NCI-H2081 treated with DMSO at 0.1 percent for 48 hours (cell line): ENCODE measurements around the gene NCL.

Source experiments
- DNase-seq: peaks from one replicate; lab custom pipeline; 2025; lab: John Stamatoyannopoulos, UW

The NCL gene, protein sequence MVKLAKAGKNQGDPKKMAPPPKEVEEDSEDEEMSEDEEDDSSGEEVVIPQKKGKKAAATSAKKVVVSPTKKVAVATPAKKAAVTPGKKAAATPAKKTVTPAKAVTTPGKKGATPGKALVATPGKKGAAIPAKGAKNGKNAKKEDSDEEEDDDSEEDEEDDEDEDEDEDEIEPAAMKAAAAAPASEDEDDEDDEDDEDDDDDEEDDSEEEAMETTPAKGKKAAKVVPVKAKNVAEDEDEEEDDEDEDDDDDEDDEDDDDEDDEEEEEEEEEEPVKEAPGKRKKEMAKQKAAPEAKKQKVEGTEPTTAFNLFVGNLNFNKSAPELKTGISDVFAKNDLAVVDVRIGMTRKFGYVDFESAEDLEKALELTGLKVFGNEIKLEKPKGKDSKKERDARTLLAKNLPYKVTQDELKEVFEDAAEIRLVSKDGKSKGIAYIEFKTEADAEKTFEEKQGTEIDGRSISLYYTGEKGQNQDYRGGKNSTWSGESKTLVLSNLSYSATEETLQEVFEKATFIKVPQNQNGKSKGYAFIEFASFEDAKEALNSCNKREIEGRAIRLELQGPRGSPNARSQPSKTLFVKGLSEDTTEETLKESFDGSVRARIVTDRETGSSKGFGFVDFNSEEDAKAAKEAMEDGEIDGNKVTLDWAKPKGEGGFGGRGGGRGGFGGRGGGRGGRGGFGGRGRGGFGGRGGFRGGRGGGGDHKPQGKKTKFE

DNA sequence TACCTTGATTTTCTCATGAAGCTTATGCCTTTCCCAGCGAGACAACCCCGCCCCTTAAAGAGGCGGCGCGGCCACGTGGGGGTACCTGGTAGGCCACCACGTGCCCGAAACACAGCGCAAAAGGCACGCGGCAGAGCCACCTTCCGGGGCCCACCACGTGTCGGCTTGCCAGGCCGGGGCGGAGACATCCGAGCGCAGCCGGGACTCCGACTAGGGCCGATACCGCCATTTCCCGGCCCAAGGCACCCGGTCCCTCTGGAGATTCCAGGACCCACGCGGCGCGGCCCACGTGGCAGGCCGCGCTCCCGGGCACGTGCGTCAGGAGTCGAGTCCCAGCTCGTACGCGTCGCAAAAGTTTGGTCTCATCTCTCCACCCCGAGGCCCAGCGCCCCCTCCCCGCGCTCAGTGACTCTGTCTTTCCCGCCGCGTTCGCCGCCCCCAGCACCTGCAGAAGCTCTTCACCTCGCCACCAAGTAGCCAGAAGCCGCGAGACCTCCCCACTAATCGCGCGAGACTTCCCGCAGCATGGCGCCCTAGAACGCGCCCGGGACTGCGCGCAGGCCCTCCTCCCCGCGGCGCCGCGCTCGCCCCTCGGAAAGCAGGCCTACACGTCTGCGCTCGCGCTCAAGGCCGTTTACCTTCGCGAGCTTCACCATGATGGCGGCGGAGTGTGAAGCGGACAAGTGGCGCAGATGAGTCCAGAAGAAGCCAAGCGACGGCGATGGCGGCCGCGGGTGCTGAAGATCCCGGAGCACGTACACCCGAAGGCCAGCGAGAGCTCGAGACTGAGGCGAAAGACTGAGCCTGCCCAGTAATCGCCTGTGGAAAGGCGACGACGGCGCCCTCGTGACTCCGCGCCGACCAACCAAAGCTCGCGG lies at the start of gene NCL:
Gene NCL, minus strand, starts transcription at position 787 of the 878 bp plus-strand sequence. Its CDS starts 131 bp downstream, at position 656.
- peak; percentile 86 for DNase-seq

DNA sequence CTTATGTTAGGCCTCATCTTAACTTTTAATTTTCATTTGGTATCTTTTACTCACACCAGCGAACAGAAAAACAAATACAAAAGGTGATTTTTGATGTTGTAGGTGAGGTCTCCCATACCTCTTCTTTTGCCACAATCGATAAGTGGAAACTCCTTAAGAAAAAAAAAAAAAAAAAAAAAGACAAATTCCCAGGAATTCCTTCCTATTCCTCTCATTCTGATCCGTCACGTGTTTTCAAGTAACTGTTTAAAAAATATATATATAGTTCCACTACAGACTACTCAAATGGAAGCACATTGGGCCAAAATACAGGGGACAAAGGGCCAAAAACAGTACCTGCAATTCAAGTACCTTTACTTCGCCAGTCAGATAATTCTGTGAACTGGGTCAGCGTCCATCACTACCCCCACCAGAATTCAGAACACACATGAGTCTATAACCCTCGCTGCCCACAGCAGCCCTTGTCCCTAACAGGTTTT lies 49.5 kb upstream of the NCL start:
- DNase-seq = no peak

DNA sequence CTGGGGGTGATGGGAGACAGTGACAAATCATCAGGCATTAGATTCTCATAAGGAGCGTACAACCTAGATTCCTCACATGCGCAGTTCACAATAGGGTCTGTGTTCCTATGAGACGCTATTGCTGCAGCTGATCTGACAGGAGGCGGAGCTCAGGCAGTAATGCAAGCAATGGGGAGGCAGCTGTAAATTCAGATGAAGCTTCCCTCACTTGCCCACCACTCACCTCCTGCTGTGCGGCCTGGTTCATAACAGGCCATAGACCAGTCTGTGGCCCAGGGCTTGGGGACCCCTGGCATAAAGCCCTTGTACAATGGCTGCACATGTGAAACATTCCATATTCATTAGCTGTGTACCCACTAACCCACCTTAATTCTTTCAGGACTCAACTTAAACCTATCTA lies 47.9 kb upstream of the NCL start:
- no peak for DNase-seq

DNA sequence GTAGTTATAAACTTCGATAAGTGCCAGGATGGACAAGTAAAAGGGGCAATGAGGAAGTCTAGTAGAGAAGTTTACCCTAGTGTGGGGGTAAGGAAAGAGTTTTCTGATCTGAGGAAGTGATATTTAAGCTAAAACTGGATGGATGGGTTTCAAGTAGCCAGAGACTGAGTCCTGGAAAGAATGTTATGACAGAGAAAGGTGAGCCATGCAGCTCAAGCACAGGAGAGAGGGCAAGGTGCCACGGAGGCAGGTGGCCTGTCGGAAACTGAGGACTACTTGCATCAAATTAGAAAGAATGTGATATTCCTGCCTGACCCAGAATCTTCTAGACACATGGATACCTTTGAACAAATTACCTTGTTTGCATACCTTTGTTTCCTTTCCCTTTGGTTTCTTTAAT lies 39.5 kb upstream of the NCL start:
- DNase-seq = no peak

DNA sequence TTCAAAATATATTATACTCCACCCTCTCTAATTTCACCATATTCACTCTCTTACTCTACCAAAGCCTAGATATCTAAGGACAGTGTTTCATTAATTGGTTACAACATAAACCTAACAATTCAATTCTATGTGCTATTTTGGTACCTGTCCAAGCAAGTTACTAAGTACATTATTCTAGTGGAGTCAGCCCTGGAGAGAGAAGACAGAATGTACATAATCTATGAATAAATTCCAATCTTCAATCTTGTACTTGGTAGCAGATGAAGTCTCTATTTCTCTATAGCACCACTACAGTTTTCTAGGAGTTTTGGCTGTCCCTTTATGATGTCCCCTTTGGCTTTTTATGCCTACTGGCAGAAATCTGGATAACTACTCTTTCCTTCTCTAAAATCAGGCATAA lies 38.3 kb upstream of the NCL start:
- DNase-seq = no peak

DNA sequence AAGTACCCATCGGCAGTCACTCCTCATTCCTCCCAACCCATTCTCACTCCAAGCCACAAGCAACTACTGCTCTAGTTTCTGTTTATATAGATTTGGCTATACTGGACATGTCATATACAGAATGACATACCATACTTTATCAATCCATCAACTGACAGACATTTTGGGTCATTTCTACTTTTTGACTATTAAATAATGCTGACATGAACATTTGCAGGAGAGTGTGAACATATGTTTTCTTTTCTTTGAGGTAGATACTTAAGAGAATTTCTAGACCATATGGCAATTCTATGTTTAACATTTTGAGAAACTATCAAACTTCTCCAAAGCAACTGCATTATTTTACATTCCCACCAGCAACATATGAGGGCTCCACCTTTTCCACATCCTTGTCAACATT lies 33.4 kb upstream of the NCL start:
- no peak for DNase-seq

DNA sequence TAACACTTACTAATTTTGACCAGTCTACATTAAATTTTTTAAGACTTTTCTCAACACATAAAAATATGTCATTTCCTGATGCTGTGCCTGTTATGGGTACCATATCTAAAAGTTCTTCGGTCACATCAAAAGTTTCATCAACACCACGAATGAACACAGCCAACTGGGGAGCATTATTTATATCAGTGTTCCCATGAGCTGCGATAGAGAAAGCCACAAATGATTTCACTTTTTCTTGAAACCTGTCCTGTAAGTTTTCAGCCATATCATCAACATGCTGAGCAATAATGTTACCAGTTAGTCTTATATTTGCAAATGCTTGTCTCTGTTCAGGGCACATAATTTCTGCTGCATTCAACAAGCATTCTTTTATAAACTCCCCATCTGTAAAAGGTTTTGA lies 30.4 kb upstream of the NCL start:
- no peak for DNase-seq

DNA sequence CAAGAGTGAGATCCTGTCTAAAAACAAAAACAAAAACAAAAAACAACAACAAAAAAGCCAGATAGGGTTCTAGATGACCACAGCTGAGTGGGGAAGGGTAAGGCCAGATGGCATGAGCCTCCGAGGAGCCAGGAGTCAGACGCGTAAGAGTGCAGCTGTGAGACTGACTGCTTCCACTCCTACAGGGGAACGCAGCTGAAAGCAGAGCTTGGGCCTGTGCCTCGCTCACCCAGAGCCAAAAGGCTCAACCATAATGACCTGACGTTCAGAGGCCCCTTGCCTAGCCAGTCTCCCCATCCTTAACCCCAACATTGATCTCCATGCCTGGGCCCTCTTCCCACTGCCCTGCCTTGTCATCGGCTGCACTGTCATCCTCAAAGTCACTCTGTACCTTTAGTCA lies 26.5 kb upstream of the NCL start:
- DNase-seq = no peak

DNA sequence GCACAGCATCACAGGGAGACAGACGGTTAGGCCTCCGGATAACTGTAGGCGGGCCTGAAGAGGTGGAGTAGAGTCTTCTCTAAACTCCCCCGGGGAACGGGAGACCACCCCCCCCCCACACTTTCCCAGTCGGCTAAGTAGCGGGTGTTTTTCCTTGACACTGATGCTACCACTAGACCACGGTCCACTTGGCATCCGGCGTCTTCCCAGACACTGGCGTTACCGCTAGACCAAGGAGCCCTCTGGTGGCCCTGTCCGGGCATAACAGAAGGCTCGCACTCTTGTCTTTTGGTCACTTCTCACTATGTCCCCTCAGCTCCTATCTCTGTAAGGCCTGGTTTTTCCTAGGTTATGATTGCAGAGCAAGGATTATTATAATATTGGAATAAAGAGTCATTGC lies 25.7 kb upstream of the NCL start:
- no peak for DNase-seq

DNA sequence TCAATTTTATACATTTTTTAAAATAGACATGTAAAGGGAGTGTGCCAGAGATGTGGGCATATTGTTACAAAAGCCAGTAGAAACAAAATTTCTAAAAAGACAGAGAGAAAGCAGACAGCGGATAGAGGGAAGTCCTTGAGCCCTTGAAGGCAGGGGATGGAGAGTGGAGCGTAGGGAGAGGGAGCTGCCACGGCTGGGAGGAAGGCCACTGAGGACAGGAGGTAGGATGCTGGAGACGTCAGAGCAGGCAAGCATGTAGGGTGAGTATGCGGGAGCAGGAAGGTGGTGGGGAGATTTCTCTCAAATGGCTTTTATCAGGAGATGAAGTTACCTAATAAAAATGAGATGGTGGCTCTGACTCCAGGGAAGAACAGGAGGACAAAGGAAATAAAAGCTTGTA lies 24.0 kb upstream of the NCL start:
- DNase-seq = no peak

DNA sequence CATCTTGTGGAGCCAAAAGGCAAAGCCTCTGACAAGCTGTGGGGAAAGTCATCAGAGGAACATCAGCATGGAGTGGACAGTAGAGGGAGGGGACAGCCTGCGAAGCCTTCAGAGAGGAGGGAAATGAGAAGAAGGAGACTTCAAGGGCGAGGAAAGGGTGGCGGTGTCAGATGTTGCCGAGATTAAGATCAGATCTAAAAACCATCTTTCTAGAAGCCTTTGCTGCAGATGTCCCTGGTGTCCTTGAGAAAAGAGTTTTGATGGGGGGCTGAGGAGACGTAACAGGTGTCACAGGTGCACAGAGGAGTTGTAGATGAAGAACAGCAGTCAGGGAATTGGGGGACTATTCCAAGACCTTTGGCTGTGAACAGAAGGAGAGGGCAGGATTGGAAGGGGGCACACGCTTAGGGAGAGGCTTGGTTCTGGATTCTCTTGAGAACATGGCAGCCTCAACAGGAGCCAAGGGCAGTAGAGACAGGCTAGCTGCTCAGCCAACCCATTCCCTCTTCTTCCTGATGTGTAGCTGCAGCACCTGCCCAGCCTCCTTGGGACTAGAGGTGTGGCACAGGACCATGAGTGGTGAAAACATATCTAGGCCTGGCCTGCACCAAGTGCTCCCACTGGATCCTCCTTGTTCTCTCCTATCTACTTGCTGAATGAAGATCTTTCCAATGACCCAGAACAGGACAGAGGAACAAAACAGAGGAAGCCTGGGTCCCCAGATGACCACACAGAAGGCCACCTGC lies 22.7 kb upstream of the NCL start:
- no peak for DNase-seq

DNA sequence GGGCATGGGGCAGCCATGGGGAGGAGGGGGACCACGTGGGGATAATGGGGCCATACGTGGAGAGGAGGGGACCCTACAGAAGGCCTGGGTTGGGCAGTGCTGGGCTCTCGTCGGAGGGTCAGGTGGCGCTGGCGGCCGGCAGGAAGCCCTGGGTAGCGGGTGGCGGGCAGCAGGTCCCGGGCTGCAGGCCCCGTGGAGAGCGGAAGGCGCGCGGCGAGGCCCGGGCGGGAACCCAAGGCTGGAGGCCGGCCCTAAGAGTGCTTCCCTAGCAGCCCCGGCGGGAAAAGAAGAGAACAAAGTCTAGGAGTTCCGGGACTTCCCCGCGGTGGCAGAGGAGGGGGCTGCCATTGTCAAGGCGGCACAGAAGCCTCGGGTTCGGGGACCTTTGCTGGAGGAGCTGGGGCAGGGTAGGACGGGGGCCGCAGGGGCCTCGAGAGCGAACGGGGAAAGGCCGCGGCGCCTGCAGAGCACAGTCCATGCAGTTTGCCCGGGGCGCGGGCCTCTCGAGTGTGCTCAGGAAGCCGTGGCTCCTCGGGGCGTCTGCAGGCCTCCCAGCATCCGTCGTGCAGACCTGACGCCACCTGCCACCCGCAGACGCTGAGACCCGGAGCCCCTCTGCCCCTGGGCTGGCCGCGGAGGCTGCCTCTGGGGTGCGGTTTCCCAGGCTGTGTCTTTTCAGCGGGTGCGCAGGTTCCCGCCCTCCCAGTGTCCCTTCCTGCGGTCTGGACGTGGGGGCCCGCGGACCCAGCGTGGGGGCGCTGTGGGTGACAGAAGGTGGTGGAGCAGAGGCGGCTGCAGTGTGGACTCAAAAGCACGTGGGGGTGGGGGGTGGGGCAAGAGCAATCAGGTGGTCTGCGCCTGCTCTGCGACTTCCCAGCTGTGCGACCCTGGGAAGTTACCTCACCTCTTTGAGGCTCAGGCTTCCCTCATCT lies 19.4 kb upstream of the NCL start:
- no peak for DNase-seq

DNA sequence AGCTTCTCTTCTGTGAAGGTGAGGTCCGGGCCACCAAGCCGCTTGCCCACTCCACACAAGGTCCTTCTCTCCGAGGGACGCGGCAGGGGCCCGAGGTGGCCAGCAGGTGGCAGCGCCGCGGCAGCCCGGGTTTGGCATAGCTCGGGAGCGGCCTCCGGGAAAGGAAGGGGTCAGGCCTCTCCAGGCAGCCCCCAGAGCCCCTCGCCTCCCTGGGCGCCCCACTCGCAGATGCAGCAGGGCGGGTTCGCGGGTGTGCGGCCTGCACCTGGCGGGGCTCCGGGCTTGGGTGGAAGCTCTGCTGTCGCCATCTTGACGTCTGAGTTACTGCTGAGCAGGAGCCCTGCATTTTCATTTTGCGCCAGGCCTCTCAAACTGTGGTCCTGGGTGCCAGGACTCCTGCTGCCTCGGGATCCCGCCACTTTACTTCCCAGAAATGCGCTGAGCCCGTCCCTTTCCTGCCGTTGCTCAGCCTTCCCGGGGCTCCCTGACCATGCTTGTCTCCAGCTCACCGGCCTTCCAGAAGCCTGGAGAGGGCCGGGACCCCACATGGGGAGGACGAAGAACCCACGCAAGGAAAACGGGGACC lies 18.6 kb upstream of the NCL start:
- DNase-seq = no peak

DNA sequence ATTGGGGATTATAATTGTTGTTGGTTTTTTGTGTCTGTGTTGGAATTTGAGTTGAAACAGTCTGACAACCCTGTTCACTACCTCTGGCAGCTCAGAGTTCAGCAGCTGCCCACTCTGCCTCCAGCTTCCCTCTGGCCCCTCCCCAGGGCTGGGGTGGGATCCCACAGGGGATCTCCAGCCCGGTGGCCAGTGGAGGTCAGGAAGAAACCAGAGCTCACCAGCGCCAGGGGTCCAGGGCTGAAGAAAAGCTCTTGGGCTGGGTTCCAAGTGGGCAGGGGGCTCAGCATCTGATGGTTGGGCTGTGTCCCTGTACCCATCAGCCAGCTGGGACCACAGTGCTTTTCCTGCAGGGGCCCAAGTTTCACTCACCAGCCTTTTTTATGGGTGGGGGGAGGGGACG lies 16.5 kb upstream of the NCL start:
- DNase-seq = no peak

DNA sequence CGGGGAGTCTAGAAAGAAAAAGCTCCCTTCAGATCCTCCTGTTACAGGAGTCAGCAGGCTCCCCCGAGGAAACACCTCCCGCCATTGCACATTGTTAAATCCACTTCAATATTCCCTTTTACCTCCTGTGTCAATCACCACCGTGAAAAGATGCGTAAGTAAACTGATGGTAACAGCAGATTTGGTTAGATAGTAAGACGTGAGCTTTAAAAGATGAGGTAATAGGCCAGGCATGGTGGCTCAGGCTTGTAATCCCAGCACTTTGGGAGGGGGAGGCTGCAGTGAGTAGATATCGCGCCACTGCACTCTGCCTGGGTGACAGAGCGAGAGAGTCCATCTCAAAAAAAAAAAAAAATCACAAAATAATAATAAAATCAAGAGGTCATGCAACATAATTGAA lies 15.2 kb upstream of the NCL start:
- no peak for DNase-seq

DNA sequence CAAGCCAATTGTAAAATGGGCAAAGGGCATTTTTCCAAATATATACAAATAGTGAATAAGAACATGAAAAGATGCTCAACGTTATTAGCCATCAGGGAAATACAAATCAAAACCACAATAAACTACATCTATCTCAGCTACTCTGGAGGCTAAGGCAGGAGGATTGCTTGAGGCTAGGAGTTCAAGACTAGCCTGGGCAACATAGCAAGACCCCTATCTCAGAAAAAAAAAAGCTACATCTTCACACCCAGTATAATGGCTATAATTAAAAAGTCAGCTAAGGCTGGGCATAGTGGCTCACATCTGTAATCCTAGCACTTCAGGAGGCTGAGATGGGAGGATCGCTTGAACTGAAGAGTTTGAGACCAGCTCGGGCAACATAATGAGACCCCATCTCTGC lies 12.6 kb upstream of the NCL start:
- no peak for DNase-seq

DNA sequence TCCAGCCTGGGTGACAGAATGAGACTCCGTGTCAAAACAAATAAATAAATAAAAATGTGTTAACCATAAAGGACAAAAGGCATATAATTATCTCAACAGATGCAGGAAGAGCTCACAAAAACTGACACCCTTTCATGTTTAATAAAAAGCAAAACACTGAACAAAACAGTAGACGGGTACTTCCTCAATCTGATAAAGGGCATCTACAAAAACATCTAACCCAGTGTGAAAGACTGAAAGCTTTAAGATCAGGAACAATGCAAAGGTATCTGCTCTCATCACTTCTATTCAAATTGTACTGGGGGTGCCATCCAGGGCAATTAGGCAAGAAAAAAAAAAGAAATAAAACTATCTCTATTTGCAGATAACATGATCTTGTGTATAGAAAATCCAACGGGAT lies 11.7 kb upstream of the NCL start:
- DNase-seq = no peak

DNA sequence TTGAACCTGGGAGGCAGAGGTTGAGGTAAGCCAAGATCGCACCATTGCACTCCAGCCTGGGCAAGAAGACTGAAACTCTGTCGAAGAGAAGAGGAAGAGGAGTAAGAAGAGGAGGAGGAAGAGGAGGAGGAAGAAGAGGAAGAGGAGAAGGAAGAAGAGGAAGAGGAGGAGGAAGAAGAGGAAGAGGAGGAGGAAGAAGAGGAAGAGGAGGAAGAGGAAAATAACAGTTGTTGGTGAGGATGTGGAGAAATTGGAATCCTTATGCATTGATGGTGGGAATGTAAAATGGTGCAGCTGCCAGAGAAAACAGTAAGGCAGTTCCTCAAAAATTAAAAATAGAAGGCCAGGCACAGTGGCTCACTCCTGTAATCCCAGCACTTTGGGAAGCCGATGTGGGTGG lies 8.5 kb upstream of the NCL start:
- no peak for DNase-seq

DNA sequence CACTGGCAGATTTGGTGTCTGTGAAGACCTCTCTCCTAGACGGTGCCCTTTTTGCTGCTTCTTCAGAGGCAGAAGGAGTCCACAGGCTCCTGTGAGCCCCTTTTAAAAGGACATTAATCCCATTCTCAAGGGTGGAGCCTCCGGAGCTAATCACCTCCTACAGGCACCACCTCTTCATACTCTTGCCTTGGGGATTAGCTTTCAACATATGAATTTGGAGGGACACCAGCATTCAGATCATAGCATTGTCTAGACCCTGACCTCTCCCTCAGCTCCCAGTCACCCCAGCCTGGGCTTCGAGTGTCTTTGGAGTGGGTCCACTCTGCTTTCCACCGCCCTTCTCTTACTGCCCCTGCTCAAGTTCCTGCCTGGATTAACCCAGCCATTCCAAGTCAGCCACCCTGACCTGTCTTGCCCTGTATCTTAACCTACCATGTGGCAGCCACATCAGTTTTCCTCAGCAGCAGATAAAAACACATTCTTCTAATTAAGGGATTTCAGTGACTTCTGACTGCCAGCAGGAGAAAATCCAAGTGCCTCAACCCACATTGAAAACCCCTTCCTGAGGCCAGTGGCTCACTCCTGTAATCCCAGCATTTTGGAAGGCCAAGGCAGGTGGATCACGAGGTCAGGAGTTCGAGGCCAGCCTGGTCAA lies 6.1 kb upstream of the NCL start:
- no peak for DNase-seq

DNA sequence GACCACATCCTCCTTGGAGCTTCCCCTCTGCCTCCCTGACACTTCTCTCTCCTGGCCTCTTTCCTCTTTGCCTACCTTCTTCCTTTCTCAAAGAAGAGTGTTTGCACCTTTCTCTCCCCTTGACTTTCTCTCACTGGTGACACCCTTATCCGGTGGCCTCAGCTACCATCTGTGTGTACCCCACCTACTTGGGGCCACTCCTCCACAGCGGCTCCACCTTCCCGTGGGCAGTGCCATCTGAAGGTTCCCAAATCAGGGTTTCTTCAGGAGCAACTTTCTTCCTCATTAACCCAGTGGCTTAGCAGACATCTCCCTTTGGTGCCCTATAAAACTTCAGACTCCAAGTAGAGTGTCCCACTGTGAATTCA lies 5.3 kb upstream of the NCL start:
- no peak for DNase-seq
